GM13976 (cell line): Measurements from ENCODE around the gene TUBGCP6.
"Not testable (repeated sequence)": the region's sequence is repeated elsewhere in the genome, so short reads cannot be mapped to it uniquely, and the experiment has no call there.

Source experiments
- DNase-seq: peaks from one replicate; pipeline ENCODE4 v3.0.0; 2012; ENCODE audit warnings: low spot score
- CTCF ChIP-seq: IDR thresholded peaks from 2 replicates; pipeline ENCODE4 v1.5.1; 2012; ENCODE audit warnings: borderline replicate concordance, mild to moderate bottlenecking; ENCODE audit not compliant: insufficient read depth; ENCODE audit errors: extremely low read depth, missing control alignments, control extremely low read depth
- in situ Hi-C: fragments of 300-500 bp; cut with MboI; formaldehyde crosslinking; loops from one replicate; pipeline ENCODE4 v1.12.0; 2022; ENCODE audit warnings: low sequenced_read_pairs, mixed read lengths, inconsistent platforms; ENCODE audit not compliant: unreplicated experiment

TUBGCP6 gene

GRCh38 chr22:50208939-50209892, 35.6 kb downstream of the TUBGCP6 start:
- no peak for DNase-seq
- no peak for TF ChIP-seq CTCF
- in situ Hi-C loops, result loop anchor here (10.0 kb wide), 1 partner anchor 54 kb away; no protein-coding TSS in a partner anchor

- TF ChIP-seq CTCF, result no peak
Measured at GRCh38 chr22:50208430-50208938, 36.3 kb downstream of the TUBGCP6 start.

DNA sequence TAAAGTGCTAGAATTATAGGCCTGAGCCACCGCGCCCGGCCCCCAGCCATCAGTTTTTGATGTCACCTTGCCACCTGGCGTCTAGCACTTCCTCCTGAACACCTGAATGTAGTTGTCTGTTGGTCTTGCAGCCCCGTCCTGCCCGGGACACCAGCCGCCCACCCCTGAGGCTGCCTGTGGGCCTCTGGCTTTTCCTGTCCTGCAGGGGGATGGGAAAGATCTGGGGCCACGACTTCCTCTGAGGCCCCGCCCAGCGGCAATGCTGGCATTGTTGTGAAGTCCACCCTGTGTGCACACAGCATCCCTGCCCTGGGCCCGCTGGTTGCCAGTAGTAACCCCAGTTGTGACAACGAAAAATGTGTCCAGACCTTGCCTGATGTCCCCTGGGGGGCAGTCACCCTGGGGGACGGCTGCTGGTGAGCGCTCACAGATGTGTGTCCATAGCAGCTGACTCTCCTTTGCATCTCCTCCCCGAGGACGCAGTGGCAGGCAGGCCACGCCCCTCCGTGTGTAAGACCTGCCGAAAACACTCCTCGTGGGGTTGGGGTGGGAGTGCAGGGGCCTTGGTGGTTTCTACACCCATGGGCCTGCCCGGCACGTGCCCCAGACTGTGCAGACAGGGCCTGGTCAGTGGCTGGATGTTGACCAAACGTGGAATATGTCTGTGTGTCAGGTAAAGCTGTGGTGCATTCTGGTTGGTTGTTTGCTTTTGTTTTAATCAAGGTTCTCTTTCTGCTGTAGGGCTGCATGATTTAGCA, 37.3 kb downstream of the TUBGCP6 start:
- DNase-seq, result no peak
- no peak for TF ChIP-seq CTCF
- in situ Hi-C loops, result loop anchor here (10.0 kb wide), 1 partner anchor 53 kb away; no protein-coding TSS in a partner anchor

More at GRCh38 chr22:50208430-50208938, 36.3 kb downstream of the TUBGCP6 start:
- DNase-seq, result no peak
- in situ Hi-C loops, result loop anchor here (10.0 kb wide), 1 partner anchor 54 kb away; no protein-coding TSS in a partner anchor

GRCh38 chr22:50206599-50206998, 38.2 kb downstream of the TUBGCP6 start:
- peak; percentile 24 for TF ChIP-seq CTCF
- DNase-seq, result no peak
- in situ Hi-C loops, result loop anchor here (10.0 kb wide), 1 partner anchor 52 kb away; no protein-coding TSS in a partner anchor

DNA sequence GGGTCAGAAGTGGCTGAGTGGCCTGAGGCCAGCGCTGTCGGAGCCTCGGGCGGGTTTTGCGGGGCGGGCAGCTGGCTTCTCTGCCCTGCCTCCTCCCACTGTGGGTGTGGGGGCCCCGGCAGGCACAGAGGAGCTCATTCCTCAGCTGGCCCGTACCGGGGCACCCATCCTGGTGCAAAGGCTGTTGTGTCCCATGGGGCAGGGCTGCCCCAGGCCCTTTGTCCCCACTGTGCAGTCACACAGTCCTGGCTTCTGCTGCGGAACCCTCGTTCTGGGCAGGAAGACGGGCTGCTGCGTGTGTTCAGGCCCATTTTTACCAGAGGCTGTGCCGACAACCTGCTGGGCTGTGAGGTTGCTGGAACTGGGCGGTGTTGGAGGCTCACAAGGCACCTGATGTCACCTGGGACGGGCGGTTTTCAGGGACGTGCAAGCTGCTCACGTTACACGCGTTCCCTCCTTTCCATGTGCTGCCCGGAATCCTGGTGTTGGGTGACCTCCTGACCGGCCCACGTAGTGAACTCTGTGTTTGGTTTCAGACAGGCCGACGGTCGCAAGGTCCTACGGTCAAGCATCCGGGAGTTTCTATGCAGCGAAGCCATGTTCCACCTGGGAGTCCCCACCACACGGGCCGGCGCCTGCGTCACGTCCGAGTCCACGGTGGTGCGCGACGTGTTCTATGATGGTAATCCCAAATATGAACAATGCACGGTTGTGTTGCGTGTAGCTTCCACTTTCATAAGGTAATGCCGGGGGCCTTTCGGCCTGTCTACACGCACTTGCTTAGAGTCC, 38.8 kb downstream of the TUBGCP6 start:
- in situ Hi-C loops, result loop anchor here (10.0 kb wide), 1 partner anchor 51 kb away; no protein-coding TSS in a partner anchor
- no peak for DNase-seq
- no peak for TF ChIP-seq CTCF

- in situ Hi-C loops, result loop anchor here (10.0 kb wide), 1 partner anchor 50 kb away; no protein-coding TSS in a partner anchor
- DNase-seq, result not testable (repeated sequence)
Measured at GRCh38 chr22:50204998-50205397, 39.8 kb downstream of the TUBGCP6 start.
